ENCODE results near the gene EHD3.

The EHD3 gene

GRCh38 chr2:31233741-31234682 is at the start of gene EHD3:
EHD3 (plus strand) TSS chr2:31234152; CDS start chr2:31234622, 470 bp downstream.
- peak; percentile 96 for DNase-seq

DNA sequence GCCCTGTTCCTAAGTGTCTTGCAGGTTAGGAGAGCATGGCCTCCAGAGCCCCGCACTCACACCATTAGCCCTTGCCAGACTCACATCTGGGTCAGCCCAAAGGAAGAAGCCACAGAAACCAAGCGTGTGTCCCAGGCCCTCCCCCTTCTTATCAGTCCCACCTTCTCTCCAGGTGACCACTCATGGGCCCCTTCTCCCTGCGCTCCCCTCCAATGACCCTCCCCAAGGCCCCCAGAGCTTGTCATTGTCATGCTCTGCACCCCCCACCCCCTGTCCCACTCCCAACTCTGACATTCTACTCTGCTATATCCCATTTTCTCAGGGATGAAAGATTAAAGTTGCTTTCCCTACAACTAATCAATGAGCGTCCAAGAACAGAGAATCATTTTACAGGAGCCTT is 46.8 kb upstream of the EHD3 start:
- no peak for DNase-seq

DNA sequence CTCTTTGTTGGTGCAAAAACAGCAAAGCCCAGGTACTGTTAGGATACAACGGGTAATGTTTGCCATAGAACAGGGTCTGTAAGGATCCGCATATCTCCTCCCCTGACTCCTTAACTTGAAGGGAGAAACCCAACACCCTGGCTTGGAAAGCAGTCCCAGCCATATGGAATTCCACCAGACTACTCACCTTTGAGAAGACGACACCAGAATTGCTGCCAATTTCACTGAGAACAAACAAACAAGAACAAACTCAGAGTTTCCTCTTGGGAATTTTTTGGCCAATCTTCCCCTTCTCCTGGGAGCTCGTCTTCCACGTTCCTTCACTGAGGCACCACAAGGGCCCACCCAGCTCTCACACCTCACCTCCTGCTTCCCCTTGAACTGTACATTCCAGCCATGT is 45.8 kb upstream of the EHD3 start:
- no peak for DNase-seq

- DNase-seq, result no peak
Observed at GRCh38 chr2:31189141-31189540, 44.8 kb upstream of the EHD3 start.

- no peak for DNase-seq
Observed at GRCh38 chr2:31190188-31190587, 43.8 kb upstream of the EHD3 start.

DNA sequence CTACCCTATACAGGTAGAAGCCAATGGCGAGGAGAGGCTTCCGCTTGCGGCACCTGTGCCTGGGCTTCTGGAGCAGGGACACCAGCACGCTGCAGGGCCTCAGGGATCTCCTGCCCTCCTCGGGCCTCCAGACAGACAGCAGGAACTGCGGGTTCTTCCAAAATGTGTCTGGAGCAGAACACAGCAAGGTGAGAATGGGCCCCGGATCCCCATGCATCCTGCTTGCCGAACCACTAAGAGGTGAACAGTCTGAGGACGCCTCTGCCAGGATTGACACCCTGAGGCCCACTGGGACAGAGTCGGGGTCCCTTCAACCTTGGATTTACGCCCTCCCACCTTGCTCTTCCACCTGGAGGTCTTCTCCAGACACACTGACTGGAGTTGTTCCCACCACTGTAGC is 42.0 kb upstream of the EHD3 start:
- no peak for DNase-seq

DNA sequence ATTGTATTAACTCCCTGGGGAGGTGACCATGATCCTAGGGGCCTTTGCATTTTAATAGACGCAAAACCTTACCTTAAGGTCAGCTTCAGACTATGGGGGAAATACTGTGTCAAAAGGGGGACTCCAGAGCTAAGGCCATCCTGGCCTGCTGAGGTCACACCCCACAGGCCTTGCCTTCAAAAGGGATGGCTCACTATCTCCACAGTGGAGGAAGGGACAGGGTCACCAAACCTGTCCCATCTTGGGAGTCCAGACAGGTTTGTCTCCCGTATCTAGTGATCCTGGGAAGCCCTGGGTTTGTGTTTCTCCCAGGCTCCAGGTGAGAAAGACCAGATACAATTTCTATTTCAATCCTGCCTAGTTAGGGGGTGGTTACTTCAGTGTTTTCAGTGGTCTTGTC is 41.6 kb upstream of the EHD3 start:
- no peak for DNase-seq

DNA sequence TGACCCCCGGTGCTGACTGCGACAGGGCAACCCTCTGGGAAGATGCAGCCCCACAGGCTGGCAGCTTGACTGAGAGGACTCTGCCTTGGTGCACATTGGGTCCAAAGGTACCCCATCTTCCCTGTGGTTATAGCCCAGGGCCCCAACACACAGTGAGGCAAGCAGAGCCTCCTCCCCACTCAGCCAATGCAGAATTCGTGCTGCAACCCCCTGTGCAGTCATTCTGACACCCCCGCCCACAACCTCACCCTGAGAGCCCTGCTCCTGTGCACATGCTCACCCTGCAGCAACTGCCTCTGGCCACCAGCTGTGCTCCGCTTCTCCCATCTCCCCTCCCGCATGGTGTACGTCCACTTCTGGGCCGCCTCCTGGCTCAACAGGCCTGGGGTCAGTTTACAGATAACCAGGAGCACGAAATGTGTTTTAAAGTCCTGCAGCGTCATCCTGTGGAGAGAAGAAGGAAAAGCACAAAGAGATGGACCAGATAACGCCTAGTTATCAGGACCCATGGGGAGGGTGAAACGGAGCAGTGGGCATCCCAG is 41.0 kb upstream of the EHD3 start:
- DNase-seq, result no peak

DNA sequence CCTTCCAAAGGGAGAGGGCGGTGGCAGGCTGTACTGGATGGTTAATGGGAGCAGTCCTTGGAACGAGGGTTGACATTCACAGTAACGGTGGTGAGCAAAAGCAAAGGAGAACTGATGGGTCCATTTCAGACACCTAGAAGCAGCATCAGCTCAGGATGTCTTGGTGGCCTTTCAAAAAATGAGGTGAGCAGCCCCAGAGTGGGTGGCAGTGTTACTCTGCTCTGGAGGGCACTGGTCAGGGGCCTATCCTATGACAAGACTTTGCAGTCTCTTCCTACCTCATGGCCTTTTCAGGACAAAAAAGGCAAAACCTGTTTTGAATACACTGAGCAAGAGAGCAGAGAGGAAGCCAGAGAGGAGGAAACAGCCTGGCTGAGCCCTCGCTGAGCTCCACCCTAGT is 40.1 kb upstream of the EHD3 start:
- no peak for DNase-seq

- no peak for DNase-seq
Observed at GRCh38 chr2:31196622-31197021, 37.3 kb upstream of the EHD3 start.

DNA sequence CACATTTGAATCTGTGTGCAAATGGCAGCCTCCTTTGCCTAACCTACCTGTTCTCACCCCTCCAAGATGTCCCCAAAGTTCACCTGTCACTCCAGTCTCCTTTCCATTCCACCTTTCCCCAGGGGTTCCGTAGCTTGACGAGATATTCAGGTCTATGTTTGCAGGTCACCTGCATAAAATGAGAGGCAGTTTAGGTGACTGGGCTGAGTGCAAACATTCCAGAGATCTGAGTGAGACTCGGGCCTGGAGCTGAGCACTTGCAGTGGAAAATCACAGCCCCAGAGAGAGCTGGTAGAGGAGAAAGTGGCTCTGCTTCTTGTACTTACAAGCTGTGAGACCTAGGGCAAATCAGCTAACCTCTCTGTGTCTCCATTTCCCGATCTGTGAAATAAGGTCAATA is 36.8 kb upstream of the EHD3 start:
- no peak for DNase-seq

- DNase-seq, result no peak
Observed at GRCh38 chr2:31197669-31198068, 36.3 kb upstream of the EHD3 start.

DNA sequence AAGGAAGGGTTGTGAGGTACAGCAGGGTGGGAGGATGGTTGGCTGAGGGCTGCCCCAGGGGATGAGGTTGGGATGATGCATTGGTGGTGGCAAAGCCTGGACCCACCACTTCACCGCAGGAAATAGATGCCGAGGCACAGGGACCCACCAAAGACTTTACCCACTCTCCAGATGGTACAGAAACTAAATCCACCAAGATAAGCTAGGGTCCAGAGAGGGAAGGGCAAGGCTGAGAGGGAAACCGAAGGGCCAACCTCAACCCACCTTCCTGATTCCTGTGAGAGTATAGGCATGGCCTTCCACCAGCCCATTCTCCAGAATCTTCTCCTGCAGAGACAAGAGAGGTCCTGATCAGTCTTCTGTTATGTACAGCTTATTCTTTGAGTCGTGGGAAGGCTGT is 34.7 kb upstream of the EHD3 start:
- DNase-seq, result no peak

DNA sequence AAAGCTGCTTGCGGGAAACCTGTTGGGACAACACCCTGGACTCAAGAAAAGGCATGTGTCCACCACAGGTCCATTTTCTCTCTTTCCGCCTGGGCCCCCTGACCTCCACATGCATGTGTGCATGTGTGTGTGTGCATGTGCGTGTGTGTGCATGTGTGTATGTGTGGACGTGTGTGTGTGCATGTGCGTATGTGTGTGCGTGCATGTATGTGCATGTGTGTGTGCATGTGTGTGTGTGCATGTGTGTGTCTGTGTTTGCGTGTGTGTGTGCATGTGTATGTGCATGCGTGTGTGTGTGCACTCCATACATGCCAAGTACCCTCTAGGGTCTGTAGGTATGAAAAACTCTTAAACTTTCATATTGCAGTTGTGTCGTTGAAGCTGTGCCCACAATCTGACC is 33.0 kb upstream of the EHD3 start:
- DNase-seq, result no peak

DNA sequence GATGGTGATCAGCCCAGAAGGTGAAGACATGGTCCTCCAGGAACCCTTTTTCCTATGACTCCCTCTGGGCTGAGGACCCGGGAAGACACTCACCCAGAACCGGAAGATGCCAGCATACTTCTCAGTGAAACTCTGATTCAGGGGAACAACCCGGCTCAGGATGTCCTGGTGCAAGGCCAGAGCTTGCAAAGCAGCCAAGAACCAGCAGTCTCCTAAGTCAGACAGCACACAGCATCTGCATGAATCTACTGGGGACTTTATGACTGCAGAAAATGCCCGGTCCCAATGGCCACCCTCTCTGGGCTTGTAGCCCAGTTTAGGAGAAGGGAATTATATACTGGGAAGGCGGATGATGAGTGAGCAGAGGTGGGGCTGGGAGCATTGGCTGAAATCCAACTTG is 31.9 kb upstream of the EHD3 start:
- no peak for DNase-seq

DNA sequence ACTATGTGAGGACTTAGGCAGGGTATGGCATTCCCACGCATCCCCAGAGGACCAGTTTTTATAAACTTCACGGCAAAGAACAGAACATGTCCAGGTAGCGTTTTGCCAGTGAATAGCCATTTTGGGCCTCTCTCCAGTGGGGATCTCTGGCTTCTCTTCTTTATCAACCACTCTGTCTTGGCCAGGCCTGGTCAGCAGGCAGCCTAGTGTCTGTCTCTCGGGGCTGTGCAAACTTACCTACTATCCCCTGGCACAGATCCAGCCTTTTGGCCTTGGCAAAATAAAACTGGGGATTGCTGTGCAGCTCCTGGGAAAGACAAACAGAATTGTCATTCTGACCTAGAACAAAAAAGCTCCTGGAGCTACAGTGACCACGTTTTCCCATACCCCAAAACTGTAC is 31.1 kb upstream of the EHD3 start:
- no peak for DNase-seq

GRCh38 chr2:31203916-31204315 is 30.0 kb upstream of the EHD3 start:
- no peak for DNase-seq

DNA sequence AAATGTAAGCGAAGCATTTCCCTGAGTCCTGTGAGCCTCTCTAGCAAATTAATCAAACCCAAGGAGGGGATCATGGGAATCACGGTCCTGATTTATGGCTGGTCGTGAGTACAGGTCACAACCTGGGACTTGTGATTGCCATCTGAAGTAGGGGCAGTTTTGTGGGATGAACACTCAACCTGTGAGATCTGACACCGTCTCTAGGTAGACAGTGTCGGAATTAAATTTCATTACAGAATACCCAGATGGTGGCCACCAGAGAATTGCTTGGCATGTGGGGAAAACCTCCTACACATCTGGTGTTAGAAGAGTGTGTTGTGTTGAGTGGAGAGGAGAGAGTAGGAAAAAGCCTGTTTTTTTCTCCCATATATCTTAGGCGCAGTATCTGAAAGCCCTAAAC is 29.2 kb upstream of the EHD3 start:
- no peak for DNase-seq

DNA sequence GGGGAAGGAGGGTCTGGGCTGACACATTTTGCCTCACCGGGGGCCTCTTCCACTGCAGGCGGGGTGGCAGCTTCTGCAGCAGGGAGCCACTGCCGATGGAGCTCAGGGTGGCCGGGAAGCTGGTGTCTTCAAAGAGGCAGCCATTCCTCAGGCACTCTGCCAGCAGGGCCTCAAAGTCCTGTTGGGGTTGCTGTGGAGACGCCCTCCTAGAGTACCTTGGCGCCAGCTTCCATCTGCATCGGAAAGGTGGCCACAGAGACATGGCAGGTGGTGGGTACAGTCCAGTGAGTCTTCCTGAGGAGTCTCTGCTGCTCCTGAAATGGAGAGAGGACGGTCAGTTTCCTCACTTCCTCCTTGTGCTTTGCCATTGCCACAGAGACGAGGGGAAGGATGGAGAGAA is 28.8 kb upstream of the EHD3 start:
- DNase-seq, result no peak

- no peak for DNase-seq
Observed at GRCh38 chr2:31205613-31206012, 28.3 kb upstream of the EHD3 start.

DNA sequence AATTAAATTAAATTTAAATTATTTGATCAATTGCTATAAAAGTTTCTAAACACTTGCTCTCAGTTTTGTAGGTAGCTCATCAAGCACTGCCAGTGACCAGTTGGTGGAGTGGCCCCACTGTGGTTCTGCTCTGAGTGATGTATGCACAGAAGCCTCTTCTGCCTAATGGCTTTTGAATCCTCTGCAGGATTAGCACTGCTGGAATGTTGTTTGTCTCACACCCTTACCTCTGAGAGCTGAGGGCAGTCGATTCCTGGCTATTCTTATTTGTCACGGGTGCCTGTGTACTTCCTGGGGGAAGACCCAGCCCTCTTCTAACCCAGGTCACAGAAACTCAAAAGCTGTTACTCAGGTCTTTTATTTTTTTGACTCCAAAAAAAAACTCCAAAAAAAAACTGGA is 26.2 kb upstream of the EHD3 start:
- no peak for DNase-seq

- DNase-seq, result no peak
Observed at GRCh38 chr2:31208240-31208639, 25.7 kb upstream of the EHD3 start.

GRCh38 chr2:31212659-31213600 is 21.0 kb upstream of the EHD3 start:
- no peak for DNase-seq

Data from eye (tissue), 1 donor.